Measurements from ENCODE around the gene FAM89B. TPM values are rescaled to one million over a fixed set of nuclear protein-coding genes. Genes with fewer than 3 reads are reported as not detected.
"Not testable (repeated sequence)": the region's sequence is repeated elsewhere in the genome, so short reads cannot be mapped to it uniquely, and the experiment has no call there.

The FAM89B gene
- 44.1 TPM for total RNA-seq

DNA sequence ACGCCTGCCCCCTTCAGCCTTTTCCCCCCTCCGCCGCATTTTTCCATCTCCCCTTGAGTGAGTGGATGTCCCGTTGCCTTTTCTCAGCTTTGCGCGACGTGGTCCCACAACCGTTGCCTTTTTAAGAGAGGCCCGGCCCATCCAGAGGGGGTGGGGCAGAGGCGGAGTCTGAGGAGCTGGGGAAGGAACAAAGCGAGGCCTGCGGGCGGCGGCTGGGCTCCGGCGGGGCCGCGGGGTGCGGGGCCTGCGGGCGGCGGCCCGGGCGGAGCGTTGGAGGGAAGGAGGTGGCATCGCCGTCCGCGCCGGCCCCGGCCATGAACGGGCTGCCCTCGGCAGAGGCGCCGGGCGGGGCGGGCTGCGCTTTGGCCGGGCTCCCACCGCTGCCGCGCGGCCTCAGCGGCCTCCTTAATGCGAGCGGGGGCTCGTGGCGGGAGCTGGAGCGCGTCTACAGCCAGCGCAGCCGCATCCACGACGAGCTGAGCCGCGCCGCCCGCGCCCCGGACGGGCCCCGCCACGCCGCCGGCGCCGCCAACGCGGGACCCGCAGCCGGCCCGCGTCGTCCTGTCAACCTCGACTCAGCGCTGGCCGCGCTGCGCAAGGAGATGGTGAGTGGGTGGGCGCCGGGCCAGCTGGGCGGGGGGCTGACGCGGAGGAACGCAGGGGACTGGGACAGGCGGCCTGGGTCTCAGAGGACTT is at the start of gene FAM89B:
FAM89B (plus strand) TSS at position 183 of the 696 bp plus-strand sequence; CDS start at position 315, 132 bp downstream.
- intact Hi-C loops (cut with DNase I), result loop anchor here (5.0 kb wide), 1 partner anchor 35 kb away; no protein-coding TSS in a partner anchor
- peak; percentile 45 for ATAC-seq
- peak; percentile 97 for DNase-seq (ENCODE audit: low spot score)

DNA sequence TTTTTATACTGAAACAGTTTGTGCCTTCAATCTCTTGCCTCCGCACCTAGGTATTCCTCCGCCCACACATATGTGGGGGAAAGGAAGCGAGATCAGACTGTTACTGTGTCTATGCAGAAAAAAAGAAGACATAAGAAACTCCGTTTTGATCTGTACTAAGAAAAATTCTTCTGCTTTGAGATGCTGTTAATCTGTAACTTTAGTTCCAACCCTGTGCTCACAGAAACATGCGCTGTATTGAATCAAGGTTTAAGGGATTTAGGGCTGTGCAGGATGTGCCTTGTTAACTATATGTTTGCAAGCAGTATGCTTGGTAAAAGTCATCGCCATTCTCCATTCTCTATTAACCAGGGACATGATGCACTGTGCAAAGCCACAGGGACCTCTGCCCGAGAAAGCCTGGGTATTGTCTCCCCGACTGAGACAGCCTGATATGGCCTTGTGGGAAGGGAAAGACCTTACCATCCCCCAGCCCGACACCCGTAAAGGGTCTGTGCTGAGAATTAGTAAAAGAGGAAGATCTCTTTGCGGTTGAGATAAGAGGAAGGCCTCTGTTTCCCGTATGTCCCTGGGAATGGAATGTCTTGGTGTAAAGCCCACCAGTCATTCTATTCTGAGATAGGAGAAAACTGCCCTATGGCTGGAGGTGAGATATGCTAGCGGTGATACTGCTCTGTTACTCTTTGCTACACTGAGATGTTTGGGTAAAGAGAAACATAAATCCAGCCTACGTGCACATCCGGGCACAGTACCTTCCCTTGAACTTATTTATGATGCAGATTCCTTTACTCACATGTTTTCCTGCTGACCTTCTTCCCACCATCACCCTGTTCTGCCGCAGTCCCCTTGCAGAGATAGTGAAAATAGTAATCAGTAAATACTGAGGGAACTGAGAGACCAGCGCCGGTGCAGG is 49.4 kb upstream of the FAM89B start:
- ATAC-seq; intact Hi-C loops (cut with DNase I): not testable (repeated sequence)
- DNase-seq (ENCODE audit: low spot score), result peak; percentile 48

DNA sequence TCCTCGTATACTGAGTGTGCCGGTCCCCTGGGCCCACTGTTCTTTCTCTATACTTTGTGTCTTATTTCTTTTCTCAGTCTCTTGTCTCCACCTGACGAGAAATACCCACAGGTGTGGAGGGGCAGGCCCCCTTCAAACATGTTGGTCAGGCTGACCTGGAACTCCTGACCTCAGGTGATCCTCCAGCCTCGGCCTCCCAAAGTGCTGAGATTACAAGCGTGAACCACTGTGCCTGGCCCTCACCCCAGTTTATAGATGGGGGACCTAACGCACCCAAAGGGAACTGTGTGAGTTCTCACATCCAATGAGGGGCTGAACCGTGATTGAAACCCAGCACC is 48.7 kb upstream of the FAM89B start:
- DNase-seq (ENCODE audit: low spot score) (peak; percentile 58), ATAC-seq (peak; percentile 1)
- intact Hi-C loops (cut with DNase I), result not testable (repeated sequence)

DNA sequence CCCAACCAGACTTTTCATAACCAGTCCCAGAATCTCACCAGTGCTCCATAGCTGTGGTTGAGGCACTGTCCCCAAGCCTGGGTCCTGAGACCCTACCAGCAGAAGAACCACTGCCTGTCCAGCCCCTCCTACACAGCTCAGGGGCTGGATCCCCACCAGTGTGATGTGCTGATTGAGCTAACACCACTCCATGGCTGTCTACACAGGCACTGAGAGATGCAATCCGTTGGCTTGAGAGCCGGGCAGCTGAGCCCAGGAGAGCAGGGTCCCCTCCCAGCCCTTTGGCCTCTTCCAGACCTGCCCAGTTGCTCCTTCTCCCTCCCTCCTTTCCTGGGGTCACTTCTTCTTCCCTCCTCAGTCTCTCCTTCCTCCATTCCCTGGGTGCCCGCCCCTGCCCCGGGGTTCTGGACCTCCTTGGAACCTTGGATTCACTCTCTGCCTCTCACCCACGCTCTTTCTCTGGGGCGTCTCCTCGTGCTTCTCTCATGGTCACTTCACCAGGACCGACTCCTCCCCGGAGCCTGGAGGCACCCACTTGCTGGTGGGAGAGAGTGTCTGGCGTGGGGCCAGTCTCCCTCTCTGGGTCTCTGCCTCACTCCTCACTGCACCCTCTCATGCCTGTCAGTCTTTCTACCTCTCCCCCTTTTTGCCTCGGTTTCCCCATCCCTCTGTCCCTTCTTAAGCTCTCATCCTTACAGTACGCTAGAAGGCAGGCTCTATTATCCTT is 48.2 kb upstream of the FAM89B start:
- peak; percentile 84 for DNase-seq (ENCODE audit: low spot score)
- ATAC-seq, result peak; percentile 55
- intact Hi-C loops (cut with DNase I), result no loop called here

DNA sequence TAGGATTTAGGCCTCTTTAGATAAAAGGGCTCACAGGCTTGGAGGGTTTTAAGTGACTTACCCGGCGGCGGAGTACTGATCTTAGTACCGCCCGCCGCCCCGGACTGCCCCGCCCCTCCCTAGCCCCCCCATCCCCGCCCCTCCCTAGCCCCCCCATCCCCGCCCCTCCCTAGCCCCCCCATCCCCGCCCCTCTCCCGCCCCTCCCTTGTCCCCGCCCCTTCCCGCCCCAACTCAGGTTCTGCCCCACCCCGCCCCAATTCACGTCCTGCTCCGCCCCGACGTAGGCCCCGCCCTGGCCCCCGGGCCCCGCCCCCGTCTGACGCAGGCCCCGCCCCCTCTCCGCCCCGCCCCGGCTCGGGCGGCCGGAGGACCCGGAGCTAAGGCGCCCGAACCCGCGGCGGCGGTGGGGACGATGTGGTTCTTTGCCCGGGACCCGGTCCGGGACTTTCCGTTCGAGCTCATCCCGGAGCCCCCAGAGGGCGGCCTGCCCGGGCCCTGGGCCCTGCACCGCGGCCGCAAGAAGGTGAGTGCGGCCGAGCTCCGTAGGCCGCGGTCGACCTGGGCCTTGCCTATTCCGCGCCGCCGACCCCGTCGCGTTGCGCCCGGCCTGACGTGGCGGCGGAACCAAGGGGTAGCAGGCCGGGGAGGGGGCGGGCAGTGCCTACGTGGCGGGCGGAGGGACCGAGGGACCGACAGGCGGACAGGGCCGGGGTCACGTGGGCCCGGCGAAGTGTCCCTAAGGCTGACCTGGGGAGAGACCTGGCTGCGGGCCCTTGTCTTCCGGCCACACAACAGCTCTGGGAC is 47.4 kb upstream of the FAM89B start, which contains the start of gene SCYL1:
SCYL1 (plus strand) TSS at position 343 of the 805 bp plus-strand sequence; CDS start at position 414, 71 bp downstream.
- intact Hi-C loops (cut with DNase I), result no loop called here
- ATAC-seq (peak; percentile 86), DNase-seq (ENCODE audit: low spot score) (peak; percentile 90)

DNA sequence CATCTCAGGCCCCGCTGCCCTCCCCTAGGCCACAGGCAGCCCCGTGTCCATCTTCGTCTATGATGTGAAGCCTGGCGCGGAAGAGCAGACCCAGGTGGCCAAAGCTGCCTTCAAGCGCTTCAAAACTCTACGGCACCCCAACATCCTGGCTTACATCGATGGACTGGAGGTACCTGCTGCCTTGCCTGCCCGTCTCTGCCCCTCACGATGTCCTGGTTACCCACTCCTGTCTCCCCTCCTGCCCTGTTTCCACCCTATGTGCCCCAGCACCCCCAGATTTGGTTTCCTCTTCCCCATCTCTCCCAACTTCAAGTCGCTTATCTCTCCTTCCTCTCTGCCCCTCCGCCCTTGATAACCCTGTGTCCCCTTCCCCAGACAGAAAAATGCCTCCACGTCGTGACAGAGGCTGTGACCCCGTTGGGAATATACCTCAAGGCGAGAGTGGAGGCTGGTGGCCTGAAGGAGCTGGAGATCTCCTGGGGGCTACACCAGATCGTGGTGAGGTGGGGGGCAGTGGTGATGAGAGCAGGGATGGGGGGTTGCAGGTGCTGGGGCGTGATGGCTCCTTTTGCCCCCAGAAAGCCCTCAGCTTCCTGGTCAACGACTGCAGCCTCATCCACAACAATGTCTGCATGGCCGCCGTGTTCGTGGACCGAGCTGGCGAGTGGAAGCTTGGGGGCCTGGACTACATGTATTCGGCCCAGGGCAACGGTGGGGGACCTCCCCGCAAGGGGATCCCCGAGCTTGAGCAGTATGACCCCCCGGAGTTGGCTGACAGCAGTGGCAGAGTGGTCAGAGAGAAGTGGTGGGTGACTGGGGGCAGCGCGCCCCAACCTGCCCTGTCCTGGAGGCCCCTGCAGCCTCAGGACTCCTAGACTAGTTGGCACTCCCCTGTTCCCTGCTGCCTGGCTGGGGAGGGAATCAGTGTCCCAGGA is 46.5 kb upstream of the FAM89B start:
- no peak for ATAC-seq
- DNase-seq (ENCODE audit: low spot score), result no peak
- intact Hi-C loops (cut with DNase I), result no loop called here

DNA sequence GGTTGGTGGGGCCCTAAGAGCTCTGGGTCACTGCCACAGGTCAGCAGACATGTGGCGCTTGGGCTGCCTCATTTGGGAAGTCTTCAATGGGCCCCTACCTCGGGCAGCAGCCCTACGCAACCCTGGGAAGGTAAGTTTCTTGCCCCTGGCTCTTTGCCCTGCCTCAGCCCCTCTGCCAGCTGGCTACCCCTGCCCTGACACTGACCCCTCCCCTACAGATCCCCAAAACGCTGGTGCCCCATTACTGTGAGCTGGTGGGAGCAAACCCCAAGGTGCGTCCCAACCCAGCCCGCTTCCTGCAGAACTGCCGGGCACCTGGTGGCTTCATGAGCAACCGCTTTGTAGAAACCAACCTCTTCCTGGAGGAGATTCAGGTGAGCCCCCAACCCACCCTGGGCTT is 45.6 kb upstream of the FAM89B start:
- ATAC-seq (no peak), DNase-seq (ENCODE audit: low spot score) (no peak)
- intact Hi-C loops (cut with DNase I), result no loop called here

DNA sequence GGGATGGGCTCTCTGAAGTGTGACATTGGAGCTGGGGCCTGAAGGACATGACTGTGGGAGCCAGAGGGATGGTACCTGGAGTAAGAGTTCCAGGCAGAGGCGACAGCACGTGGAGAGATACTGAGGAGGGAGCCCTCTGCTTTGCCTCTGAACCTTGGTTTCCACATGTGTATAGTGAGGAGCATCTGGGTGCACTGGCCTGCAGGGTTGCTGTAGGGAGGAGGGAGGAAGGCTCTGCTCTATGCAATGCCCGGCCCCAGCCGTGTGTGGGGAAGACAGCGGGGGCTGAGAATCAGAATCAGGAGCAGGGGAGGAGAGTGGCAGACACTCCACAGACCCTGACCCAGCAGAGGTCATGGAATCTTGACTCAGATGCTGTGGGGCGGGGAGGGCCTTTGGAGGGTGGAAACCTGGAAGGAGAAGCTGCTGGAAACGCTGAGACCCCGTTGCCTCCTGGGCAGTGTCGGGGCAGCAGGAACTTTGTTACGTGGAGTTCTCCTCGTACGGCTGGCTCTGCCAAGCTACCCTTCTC is 43.5 kb upstream of the FAM89B start:
- no peak for DNase-seq (ENCODE audit: low spot score)
- ATAC-seq, result no peak
- intact Hi-C loops (cut with DNase I), result no loop called here

DNA sequence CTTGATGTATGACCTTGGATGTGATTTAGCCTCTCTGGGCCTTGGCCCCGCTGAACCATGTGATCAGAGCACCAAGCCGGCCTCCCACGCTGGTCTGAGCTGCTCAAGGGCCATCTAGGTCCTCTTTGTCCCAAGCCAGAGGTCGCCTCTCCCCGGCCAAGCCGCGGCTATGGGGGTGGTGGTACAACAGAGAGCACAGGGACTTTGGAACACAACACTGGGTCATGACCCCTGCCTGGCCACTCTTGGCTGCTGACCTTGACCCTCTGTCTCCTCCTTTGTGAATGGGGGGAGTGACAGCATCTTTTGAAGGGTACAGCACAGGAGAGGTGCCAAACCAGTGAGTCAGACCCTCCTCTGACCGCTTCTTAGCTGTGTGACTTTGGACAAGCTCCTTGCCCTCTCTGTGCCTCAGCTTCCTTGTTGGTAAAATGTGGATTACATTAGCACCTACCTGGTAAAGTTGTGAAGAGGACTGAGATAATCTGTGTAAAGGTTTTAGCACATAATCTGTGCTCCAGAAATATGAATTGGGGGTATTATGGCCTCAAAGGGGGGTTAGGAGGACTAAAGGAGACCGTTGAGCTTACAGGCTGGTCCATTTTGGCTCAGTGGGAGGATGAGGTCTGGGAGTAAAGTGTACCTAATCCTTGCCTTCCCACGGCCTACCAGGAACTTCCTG is 42.7 kb upstream of the FAM89B start:
- ATAC-seq, result peak; percentile 9
- peak; percentile 70 for DNase-seq (ENCODE audit: low spot score)
- intact Hi-C loops (cut with DNase I), result no loop called here

DNA sequence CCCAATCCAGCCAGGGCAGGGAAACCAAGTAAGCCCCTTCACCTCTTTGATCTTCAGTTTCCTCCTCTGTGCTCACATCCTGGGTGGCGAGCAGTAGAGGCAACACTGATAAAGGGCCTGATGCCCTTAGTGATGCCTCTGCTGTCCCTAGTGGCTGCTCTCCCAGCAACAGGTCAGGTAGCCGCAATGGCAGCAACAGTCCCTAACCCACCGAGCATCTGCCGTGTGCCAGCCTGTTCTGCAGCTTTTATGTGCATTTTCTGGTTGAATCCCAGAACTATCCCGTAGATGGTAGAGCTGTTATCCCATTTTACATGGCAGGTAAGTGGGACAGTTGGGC is 42.2 kb upstream of the FAM89B start:
- ATAC-seq, result no peak
- intact Hi-C loops (cut with DNase I), result no loop called here
- no peak for DNase-seq (ENCODE audit: low spot score)

DNA sequence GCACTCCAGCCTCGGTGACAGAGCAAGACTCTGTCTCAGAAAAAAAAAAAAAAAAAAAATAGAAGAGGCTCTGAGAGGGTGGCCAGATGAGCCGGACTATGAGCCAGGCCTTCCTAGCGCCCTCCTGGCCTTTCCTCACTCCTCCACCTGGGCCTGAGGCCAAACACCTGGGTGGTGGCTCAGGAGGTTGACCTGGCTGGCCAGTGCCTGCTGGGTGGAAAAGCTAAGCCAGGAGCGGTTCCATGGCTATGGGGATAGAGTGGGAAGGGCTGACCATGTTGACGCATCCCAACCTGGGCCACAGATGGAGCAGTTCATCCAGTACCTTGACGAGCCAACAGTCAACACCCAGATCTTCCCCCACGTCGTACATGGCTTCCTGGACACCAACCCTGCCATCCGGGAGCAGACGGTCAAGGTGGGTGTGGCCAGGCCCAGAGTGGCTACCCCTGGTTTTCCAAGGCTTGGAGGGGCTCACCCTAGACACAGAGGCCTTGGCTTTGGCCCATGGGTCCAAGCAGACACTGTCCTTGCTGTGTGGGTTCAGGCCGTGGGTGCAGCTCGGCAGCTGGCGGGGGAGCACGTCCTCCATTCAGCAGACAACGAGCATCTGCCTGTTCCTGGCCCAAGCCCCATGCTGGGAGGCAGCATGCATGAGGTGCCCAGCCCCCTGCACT is 39.8 kb upstream of the FAM89B start:
- DNase-seq (ENCODE audit: low spot score) (no peak), ATAC-seq (no peak)
- intact Hi-C loops (cut with DNase I), result no loop called here

DNA sequence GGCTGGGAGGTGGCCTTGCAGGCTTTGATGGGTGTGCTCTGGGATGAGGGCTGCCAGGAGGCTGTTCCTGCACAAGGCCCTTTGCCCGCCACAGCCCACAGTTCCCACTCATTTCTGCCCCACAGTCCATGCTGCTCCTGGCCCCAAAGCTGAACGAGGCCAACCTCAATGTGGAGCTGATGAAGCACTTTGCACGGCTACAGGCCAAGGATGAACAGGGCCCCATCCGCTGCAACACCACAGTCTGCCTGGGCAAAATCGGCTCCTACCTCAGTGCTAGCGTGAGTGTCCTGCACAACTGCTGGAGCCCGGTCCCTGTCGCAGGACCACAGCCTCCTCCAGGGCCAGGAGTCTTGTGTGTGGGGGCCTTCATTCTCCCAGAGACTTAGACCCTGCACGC is 37.2 kb upstream of the FAM89B start:
- ATAC-seq (no peak), DNase-seq (ENCODE audit: low spot score) (no peak)
- intact Hi-C loops (cut with DNase I), result no loop called here

DNA sequence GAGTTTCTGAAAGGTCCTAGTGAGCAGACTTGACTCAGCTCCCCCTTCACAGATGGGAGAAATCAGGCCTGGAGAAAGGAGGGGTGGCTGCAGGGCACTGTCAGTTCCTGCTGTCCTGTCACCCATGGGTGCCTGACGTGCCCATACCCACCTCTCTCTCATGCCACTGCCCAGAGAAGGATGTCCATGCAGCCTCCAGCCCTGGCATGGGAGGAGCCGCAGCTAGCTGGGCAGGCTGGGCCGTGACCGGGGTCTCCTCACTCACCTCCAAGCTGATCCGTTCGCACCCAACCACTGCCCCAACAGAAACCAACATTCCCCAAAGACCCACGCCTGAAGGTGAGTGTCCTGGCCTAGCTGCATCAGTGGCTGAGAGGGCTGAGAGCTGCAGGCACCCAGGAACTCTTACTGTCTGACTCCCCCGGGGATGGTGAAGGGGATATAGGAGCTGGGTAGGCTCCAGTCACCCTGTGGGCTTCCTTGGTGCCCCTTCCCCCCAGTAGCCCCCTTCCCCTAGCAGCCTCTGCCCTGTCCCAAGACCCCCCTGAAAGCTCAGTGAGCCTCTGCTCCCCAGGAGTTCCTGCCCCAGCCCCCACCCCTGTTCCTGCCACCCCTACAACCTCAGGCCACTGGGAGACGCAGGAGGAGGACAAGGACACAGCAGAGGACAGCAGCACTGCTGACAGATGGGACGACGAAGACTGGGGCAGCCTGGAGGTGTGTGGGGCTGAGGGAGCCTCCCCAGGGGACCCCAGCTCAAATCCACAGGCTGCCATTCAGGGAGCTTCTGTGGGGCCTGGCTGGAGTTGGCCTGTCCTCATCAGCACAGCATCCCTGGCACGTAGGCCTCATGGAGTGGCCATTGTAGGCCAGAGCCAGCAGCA is 35.7 kb upstream of the FAM89B start:
- no peak for DNase-seq (ENCODE audit: low spot score)
- intact Hi-C loops (cut with DNase I), result no loop called here

DNA sequence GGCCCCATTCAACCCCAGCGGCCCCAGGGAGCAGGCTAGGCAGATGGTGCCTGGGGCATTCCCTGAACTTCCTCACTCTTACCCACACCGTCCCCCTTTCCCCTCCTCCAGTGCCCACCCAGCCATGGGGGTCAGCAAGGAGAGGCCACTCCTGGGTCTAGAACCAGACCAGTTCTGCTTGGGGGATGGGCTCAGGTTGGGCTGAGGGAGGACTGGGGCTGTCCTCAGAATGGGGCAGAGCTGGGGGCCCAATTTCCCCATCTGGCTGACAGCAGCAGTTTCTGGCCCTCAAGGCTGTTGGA is 35.1 kb upstream of the FAM89B start:
- no peak for DNase-seq (ENCODE audit: low spot score)
- intact Hi-C loops (cut with DNase I), result no loop called here

More for the DNA sequence above, 35.7 kb upstream of the FAM89B start:
- ATAC-seq, result no peak

DNA sequence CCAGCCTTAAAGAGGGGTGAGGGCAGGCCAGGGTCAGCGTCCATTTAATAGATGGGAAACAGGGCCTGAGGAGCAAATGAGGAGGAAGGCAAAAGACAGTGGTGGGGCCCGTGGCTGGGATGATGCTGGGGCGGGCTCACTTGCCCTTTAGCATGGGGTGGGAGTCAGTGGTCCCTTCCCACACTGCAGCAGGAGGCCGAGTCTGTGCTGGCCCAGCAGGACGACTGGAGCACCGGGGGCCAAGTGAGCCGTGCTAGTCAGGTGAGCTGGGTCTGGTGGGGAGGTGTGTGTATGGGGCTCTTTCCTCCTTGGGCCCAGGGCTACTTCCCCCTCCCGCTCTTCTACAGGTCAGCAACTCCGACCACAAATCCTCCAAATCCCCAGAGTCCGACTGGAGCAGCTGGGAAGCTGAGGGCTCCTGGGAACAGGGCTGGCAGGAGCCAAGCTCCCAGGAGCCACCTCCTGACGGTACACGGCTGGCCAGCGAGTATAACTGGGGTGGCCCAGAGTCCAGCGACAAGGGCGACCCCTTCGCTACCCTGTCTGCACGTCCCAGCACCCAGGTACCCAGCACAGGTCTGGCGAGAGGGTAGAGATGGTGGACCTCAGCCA is 34.6 kb upstream of the FAM89B start:
- ATAC-seq (no peak), DNase-seq (ENCODE audit: low spot score) (no peak)
- intact Hi-C loops (cut with DNase I), result no loop called here

More for the DNA sequence above, 35.1 kb upstream of the FAM89B start:
- ATAC-seq, result no peak
